Measurements from ENCODE around the gene SULT1C3. TPM values are rescaled to one million over a fixed set of nuclear protein-coding genes. Genes with fewer than 3 reads are reported as not detected.

SULT1C3 gene
- total RNA-seq, 1 donor from 2014 or later, result not detected

- DNase-seq, result no peak
Observed at GRCh38 chr2:108304975-108305374, 65.2 kb downstream of the SULT1C3 start.

- DNase-seq, result no peak
Observed at GRCh38 chr2:108305901-108306300, 66.1 kb downstream of the SULT1C3 start.

- DNase-seq, result no peak
Observed at GRCh38 chr2:108309903-108310302, 70.1 kb downstream of the SULT1C3 start.

Other genes with a start within 250 kb of the SULT1C3 start
- gene SULT1C2, start 48.9 kb downstream of the SULT1C3 start, total RNA-seq, result 0.62 TPM
- 6.6 TPM for gene SULT1C4, start 138.0 kb downstream of the SULT1C3 start, total RNA-seq
- 31.4 TPM for gene GCC2, start 209.2 kb downstream of the SULT1C3 start, total RNA-seq

Measured in occipital lobe (tissue), 2 donors.